Measurements from ENCODE around the gene RASGRF1. TPM values are rescaled to one million over a fixed set of nuclear protein-coding genes. Genes with fewer than 3 reads are reported as not detected.

RASGRF1 gene
- total and polyA plus RNA-seq, 9 of the 15 experiments (the other 6 are each of a cell fraction or from before 2014, with no cell fraction given): 0.03 to 0.58 (median 0.06) TPM; not detected in 1

GRCh38 chr15:78960308-78960707 is 130.3 kb downstream of the RASGRF1 start (continued):
- TF ChIP-seq SREBF1 (IDR thresholded peaks at IDR 0.05; ENCODE audit: borderline replicate concordance, low read depth, low read length): no peak
- no peak for TF ChIP-seq MXD1 (CRISPR knock-in tag; IDR thresholded peaks at IDR 0.05; ENCODE audit: borderline replicate concordance, poor library complexity, severe bottlenecking)
- no peak for TF ChIP-seq USF2 (CRISPR knock-in tag; IDR thresholded peaks at IDR 0.05)
- TF ChIP-seq PURB (CRISPR knock-in tag; IDR thresholded peaks at IDR 0.05; ENCODE audit: low read depth): no peak
- TF ChIP-seq SMARCA4 (IDR thresholded peaks at IDR 0.05): no peak
- no peak for TF ChIP-seq ZBTB1 (CRISPR knock-in tag; IDR thresholded peaks at IDR 0.05; ENCODE audit: borderline replicate concordance, low read depth)
- no peak for TF ChIP-seq HNRNPUL1 (IDR thresholded peaks at IDR 0.05; ENCODE audit: low read length)
- TF ChIP-seq ETS2 (tag; IDR thresholded peaks at IDR 0.05; ENCODE audit: borderline replicate concordance, poor library complexity, severe bottlenecking): no peak
- TF ChIP-seq ZNF444 (CRISPR knock-in tag; IDR thresholded peaks at IDR 0.05): no peak
- TF ChIP-seq XRCC4 (IDR thresholded peaks at IDR 0.05; ENCODE audit: extremely low read depth, insufficient read depth, insufficient read length): no peak
- TF ChIP-seq SOX6 (IDR thresholded peaks at IDR 0.05): no peak
- TF ChIP-seq HOXB6 (CRISPR knock-in tag; IDR thresholded peaks at IDR 0.05; ENCODE audit: borderline replicate concordance): no peak
- no peak for TF ChIP-seq ZNF3 (CRISPR knock-in tag; IDR thresholded peaks at IDR 0.05)
